Suppressor macrophage (primary cell): ENCODE data around the gene ABCA13.
A peak's percentile ranks its signal among the peaks of the same experiment; 100 is the strongest.
"Not testable (repeated sequence)": the region's sequence is repeated elsewhere in the genome, so short reads cannot be mapped to it uniquely, and the experiment has no call there.

Experiments used
- DNase-seq, 4 experiments: peaks; one replicate each; pipeline ENCODE4 v3.0.0-alpha.2; 2020 to 2022

The ABCA13 gene

GRCh38 chr7:48173756-48174382 lies 2.6 kb downstream of the ABCA13 start:
- DNase-seq = no peak

DNA sequence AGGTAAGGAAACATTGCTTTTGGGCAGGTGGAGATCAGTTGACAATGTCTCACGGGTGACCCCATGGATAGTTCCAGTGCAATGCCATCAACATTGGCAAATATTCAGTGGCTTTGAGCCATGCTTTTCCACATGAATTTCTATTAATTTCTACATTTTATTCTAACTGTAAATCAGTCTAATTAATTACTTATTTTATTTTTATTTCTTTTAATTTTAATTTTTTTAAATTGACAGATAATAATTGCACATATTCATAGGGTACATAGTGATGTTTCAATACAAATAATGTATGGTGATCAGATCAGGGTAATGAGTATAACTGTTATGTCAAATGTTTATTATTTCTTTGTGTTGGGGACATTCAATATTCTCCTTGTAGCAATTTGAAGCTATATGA lies 3.8 kb downstream of the ABCA13 start:
- DNase-seq = no peak

DNA sequence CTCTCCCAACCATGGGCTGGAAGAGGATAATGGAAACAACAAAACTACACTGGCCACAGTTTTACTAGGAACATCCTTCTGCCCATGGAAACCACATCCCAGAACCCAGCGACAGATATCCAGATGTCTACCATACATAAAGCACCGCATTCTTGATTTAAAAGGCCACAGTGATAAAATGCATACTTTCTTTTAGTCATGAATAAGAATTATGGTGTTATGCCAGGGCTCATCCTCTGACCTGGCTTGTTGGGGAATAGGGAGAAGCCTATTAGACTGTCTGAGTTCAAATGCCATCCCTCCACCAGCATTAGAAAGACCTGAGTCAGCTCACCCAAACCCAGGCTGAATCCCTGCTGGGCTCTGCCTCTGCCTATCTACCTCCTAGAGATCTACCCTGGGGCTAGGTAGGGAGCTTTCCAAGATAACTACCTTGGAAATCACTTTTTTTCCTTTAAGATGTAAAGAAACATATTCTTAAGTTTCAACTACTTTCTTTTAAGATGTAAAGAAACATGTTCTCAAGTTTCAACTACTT lies 5.2 kb downstream of the ABCA13 start:
- no peak for DNase-seq

DNA sequence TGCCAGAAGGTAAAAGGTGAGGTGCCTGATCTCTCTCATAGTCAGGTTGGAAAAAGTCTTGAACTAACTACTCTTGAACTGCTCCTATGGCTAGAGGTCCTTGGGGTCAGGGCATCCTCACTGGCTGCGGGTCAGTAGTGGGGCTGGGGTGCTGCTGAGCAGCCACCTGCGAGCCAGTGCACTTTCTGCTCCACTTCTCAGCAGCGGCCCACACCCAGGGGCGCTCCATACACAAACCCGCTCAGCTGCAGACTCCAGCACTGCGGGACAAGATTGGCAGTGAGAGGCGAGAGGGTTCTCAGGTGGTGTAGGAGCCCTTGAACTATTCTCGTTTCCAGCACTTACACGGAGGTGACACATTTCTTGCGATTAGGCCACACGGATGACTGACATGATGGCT lies 6.0 kb downstream of the ABCA13 start:
- no peak for DNase-seq

DNA sequence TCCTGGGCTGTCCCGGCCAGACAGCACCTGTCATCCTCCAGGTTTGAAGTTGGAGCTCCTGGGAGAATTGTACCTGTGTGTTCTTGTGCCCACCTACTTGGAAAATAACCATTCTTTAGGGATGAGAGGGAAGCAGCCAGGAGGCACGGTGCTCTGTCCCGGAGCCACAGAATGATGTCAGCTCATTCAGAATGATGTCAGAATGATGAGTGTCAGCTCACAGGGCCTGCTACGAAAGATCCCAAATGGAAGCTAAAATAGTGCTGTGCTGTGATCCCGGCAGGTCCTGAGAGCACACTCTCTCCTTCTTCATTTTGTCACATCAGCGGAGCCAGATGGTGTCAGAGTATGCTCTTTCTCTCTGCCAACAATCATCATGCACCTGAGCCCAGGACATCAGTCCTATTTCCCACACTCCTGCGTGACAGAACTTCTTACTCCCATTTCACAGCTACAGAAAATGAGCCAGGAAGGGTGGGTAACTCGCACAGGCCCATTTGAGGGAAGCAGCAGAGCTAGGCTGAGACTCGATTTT lies 8.3 kb downstream of the ABCA13 start:
- DNase-seq = no peak

DNA sequence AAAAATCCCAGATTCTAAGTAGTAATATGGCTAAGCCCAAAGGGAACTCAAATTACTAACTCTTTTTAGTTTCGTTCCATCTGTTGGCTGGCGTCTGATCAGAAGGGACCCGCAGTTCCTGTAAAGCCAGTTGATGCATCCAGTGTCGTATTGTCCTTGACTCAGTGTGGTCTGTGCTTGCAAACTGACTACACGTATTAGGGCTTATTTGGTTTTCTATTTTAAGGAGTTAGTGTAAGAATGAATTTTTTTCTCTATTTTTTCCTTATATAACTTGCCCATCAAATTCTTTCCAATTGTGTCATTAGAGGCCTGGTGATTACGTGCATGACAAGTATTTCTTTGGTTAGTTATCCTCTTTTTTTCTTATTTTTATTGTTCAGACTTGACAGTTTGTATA lies 9.7 kb downstream of the ABCA13 start:
- no peak for DNase-seq

DNA sequence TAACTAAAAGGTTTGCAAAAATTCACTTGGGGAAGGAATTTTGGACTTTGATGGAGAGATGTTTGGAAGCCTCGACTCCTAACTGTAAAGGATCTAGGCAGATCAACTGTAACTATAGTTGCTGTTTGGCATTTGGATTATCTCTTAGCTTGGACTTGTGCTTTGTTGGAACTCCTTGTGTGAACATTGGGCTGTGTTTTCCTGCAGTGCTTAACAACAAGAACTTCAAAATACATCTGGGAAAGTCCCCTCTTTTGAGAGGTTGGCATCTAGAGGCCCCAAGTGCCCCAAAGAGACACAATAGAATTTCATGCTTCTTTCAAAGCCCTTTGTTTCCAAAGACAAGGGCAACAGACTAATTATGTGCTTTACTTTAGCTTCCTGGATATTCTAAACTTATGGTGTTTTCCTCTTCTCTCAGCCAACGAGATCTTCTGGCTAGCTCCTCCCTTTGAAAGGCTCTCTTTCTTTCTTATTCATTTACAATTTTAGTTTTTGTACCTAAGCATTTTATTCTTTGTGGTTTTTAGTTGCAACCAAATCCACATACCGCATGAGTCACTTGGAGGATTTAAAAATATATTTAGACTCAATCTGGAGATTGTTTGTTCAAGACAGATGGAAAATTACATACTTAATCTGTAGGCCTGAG lies 11.6 kb downstream of the ABCA13 start:
- DNase-seq = no peak

DNA sequence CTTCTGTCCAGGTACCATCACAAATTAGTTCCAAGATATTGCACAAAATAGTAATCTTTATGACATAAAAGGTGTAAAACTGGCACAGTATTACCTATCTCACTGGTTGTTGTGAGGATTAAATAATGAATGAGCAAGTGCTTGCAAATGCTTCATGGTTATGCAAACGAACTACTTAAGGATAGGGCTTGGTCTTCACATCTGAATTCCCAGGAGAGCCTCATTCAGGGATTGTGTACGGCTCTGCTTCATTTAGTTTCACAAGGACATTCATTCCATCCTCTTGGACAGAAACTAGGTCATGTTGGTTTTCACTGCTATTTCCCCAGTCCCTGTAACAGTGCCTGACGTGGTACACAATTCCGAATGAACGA lies 12.1 kb downstream of the ABCA13 start:
- no peak for DNase-seq

DNA sequence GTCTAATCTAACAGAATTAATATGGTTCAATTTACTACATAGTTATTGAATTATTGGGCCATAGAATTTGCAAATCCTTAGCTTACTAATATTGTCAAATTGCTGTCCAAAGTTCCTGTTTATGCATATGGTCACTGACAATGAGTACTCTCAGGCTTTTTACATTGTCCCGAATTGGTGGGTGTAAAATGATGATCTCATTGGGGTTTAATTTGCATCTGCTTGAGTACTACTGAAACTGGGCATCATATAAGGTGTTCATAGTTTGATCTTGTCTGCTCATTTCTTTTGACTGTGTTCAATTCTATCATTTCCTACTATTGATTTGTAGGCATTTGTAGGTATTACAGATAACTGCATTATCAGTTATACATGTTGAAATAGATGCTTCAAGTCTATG lies 12.7 kb downstream of the ABCA13 start:
- DNase-seq = peak in 1 of 4 experiments; percentile 26

- DNase-seq = peak in 1 of 4 experiments; percentile 5
Observed at GRCh38 chr7:48188776-48189520, 17.7 kb downstream of the ABCA13 start.

DNA sequence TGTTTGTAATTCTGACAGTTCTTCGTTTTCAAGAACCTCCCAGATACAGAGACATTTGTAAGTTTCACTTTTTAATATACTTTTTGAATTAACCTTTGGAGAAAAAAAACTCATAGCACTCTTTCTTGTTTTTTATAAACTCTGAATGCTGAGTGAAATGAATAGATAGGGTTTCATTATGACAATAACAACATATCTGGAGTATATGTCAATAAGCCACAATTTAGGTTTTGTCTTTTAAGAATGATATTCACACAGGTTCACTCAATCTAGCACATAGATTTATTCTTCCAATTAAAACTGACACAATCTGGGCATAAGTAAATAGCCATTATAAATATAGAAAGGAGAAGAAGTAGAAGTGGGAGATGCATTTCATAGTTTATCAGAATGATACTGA lies 21.7 kb downstream of the ABCA13 start:
- DNase-seq = no peak

GRCh38 chr7:48193421-48193820 lies 22.2 kb downstream of the ABCA13 start:
- no peak for DNase-seq

GRCh38 chr7:48200946-48201589 lies 29.8 kb downstream of the ABCA13 start:
- not testable (repeated sequence) for DNase-seq

DNA sequence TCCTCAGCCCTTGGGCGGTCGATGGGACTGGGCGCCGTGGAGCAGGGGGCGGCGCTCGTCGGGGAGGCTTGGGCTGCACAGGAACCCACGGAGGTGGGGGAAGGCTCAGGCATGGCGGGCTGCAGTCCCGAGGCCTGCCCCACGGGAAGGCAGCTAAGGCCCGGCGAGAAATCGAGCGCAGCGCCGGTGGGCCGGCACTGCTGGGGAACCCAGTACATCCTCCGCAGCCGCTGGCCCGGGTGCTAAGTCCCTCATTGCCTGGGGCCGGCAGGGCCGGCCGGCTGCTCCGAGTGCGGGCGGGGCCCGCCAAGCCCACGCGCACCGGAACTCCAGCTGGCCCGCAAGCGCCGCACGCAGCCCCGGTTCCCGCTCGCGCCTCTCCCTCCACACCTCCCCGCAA lies 31.7 kb downstream of the ABCA13 start:
- not testable (repeated sequence) for DNase-seq

DNA sequence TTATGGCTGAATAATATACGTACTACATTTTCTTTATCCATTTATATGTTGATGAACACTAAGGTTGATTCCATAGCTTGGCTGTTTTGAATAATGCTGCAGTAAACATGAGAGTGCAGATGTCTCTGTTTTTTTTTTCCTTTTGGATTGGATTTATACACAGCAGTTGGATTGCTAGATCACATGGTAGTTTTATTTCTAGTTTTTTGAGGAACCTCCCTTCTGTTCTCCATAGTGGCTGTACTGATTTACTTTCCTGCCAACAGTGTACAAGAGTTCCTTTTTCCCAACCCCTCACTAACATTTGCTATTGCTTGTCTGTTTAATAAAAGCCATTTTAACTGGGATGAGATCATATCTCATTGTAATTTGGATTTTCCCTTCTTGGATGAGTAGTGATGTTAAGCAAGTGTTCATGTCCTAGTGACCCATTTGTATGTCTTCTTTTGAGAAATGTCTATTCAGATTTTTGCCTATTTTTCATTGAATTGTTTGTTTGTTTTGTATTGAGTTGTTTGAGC lies 36.0 kb downstream of the ABCA13 start:
- DNase-seq = peak in 3 of 4 experiments; percentile 6 to 54 (median 25)

- no peak for DNase-seq
Observed at GRCh38 chr7:48209004-48209600, 37.8 kb downstream of the ABCA13 start.

GRCh38 chr7:48213226-48213625 lies 42.0 kb downstream of the ABCA13 start:
- peak in 1 of 4 experiments; percentile 11 for DNase-seq

DNA sequence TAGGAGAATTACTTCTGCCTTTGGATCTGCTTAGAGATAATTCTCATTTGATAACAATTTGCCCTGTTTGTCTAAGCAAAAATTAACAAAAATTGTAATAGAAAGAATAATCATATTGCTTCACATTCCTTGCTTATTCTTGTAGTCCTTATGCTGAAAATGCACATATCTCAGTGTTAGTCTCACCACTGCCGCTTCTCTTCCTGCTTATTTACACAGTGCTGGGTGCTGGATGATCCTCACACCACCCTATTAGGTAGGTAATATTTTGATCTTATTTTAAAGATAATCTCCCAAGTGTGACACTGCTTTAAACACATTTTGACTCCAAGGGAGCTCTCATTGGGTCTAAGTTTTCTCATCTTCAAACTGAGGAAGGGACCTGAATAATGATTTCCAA lies 46.0 kb downstream of the ABCA13 start:
- no peak for DNase-seq

DNA sequence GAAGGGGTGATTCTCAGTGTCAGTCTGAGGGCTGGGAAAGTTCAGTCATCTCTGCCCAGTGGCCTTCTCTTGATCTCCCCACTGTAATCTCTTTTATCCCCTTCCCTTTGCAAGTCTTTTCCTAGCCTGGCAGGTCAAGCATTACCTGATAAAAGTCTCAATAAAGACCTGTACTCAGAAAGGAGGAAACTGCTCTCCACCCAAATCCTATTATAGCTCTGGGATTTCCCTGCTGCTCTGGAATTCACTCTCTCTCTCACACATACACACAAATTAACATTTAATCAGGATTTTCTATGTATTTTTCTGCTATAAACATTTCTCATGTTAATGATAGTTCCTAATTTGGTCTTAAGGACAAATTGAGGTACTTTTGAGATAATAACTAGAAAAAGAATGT lies 46.5 kb downstream of the ABCA13 start:
- DNase-seq = no peak

DNA sequence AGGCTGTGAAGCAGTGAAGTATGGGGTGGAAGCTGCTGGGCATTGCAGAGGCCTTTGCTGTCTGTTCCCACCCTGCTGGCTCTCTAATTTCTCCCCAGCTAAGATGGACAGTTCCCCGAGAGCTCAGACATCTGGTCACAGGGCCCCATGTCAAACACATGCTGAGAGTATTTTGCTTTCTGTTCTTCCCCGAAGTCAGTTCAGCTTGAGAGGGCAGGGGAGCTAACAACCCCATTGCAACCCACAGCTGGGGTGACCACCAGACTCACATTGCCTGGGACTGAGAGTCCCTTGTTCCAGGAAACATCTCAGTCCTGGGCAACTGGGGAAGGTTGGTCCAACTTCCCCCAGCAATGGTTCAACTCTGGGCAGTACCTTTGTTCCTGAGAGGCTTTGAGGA lies 52.8 kb downstream of the ABCA13 start:
- no peak for DNase-seq

- no peak for DNase-seq
Observed at GRCh38 chr7:48225101-48225500, 53.8 kb downstream of the ABCA13 start.

GRCh38 chr7:48237354-48237753 lies 66.1 kb downstream of the ABCA13 start:
- no peak for DNase-seq
